WTC11 (cell line): ENCODE results near the gene TCEANC2. TPM values are rescaled to one million over a fixed set of nuclear protein-coding genes. Genes with fewer than 3 reads are reported as not detected.
"Not testable (repeated sequence)": the region's sequence is repeated elsewhere in the genome, so short reads cannot be mapped to it uniquely, and the experiment has no call there.

Experiments
- ATAC-seq: fragments of 200-7000 bp; cut with Tn5 transposase; 2 replicates; pipeline ENCODE4 v1.10.0; 2021; ENCODE audit warnings: mild to moderate bottlenecking, moderate library complexity
- CTCF ChIA-PET: fragments of 300-600 bp; sonication (Branson Sonifier 250); formaldehyde crosslinking; loops from one replicate; lab custom pipeline; 2021; ENCODE audit warnings: antibody characterized with exemption; lab: Charles Lee
- POLR2A ChIA-PET: fragments of 350-600 bp; sonication (Branson Sonifier 250); formaldehyde crosslinking; loops from one replicate; lab custom pipeline; 2021; ENCODE audit warnings: antibody characterized with exemption; lab: Charles Lee
- DNase-seq: peaks from one replicate; pipeline ENCODE4 v3.0.0; 2021; ENCODE audit warnings: low spot score
- H3K27ac Mint-ChIP-seq: 2 replicates; pipeline ENCODE4 v1.8.0; 2021; ENCODE audit warnings: mixed read lengths
- H3K27me3 Mint-ChIP-seq: 2 replicates; pipeline ENCODE4 v1.8.0; 2021; ENCODE audit warnings: low read depth, mild to moderate bottlenecking, moderate library complexity, mixed read lengths
- H3K36me3 Mint-ChIP-seq: 2 replicates; pipeline ENCODE4 v1.8.0; 2021; ENCODE audit warnings: mixed read lengths
- H3K4me1 Mint-ChIP-seq: 2 replicates; pipeline ENCODE4 v1.8.0; 2022; ENCODE audit warnings: mixed read lengths
- H3K4me3 Mint-ChIP-seq: 2 replicates; pipeline ENCODE4 v1.8.0; 2021; ENCODE audit warnings: mild to moderate bottlenecking, moderate library complexity, mixed read lengths
- H3K9me3 Mint-ChIP-seq: 2 replicates; pipeline ENCODE4 v1.8.0; 2021; ENCODE audit warnings: mixed read lengths
- EMX1 ChIP-seq: fragments of 250-450 bp; sonication (Bioruptor Pico); IDR thresholded peaks from 2 replicates; pipeline ENCODE4 v1.8.0; 2021; ENCODE audit warnings: mild to moderate bottlenecking
- FOXJ3 ChIP-seq: sonication (generic); formaldehyde crosslinking; IDR thresholded peaks from 2 replicates; pipeline ENCODE4 v1.9.0; 2021; ENCODE audit warnings: missing genetic modification reagents, mild to moderate bottlenecking, borderline replicate concordance
- FOXK1 ChIP-seq: sonication (generic); formaldehyde crosslinking; IDR thresholded peaks from 2 replicates; pipeline ENCODE4 v1.8.0; 2022; ENCODE audit warnings: mild to moderate bottlenecking, moderate library complexity, missing genetic modification reagents
- FOXP1 ChIP-seq: sonication (generic); formaldehyde crosslinking; IDR thresholded peaks from 2 replicates; pipeline ENCODE4 v1.8.0; 2022; ENCODE audit warnings: missing genetic modification reagents, mild to moderate bottlenecking, moderate library complexity, borderline replicate concordance
- IRF2 ChIP-seq: sonication (generic); formaldehyde crosslinking; IDR thresholded peaks from 2 replicates; pipeline ENCODE4 v1.8.0; 2022; ENCODE audit warnings: low read depth, missing genetic modification reagents, borderline replicate concordance
- JUN ChIP-seq: sonication (generic); formaldehyde crosslinking; IDR thresholded peaks from 2 replicates; pipeline ENCODE4 v1.8.0; 2023; ENCODE audit warnings: mild to moderate bottlenecking, missing genetic modification reagents
- MXD4 ChIP-seq: fragments of 250-450 bp; sonication (Bioruptor Pico); IDR thresholded peaks from 2 replicates; pipeline ENCODE4 v1.8.0; 2021; ENCODE audit warnings: mild to moderate bottlenecking, moderate library complexity, borderline replicate concordance
- NR1H2 ChIP-seq: sonication (generic); formaldehyde crosslinking; IDR thresholded peaks from 2 replicates; pipeline ENCODE4 v1.9.0; 2021; ENCODE audit warnings: mild to moderate bottlenecking, moderate library complexity, missing genetic modification reagents
- PRRX2 ChIP-seq: fragments of 250-450 bp; sonication (Bioruptor Pico); IDR thresholded peaks from 2 replicates; pipeline ENCODE4 v1.8.0; 2021; ENCODE audit warnings: mild to moderate bottlenecking
- SP1 ChIP-seq: sonication (generic); formaldehyde crosslinking; conservative IDR thresholded peaks from 2 replicates; pipeline ENCODE4 v1.8.1; 2022; ENCODE audit warnings: missing genetic modification reagents
- TCF7 ChIP-seq: sonication (generic); formaldehyde crosslinking; IDR thresholded peaks from 2 replicates; pipeline ENCODE4 v1.8.0; 2022; ENCODE audit warnings: mild to moderate bottlenecking, low read depth, missing genetic modification reagents, moderate library complexity
- TEAD1 ChIP-seq: sonication (generic); formaldehyde crosslinking; IDR thresholded peaks from 2 replicates; pipeline ENCODE4 v1.8.0; 2022; ENCODE audit warnings: mild to moderate bottlenecking, missing genetic modification reagents
- ZNF219 ChIP-seq: sonication (generic); formaldehyde crosslinking; IDR thresholded peaks from 2 replicates; pipeline ENCODE4 v1.8.0; 2023; ENCODE audit warnings: missing genetic modification reagents, mild to moderate bottlenecking, borderline replicate concordance
- ZNF416 ChIP-seq: fragments of 250-450 bp; sonication (Bioruptor Pico); IDR thresholded peaks from 2 replicates; pipeline ENCODE4 v1.9.0; 2021; ENCODE audit warnings: mild to moderate bottlenecking, inconsistent platforms
- total RNA-seq: library from RNA; stranded (reverse); gene quantifications from 3 replicates; pipeline ENCODE4 v1.2.3, GENCODE V29; 2021
- TF ChIP-seq, protein P1 (sequence below): fragments of 250-450 bp; sonication (Bioruptor Pico); conservative IDR thresholded peaks from 2 replicates; pipeline ENCODE4 v1.9.0; 2021; ENCODE audit warnings: mild to moderate bottlenecking
- TF ChIP-seq, protein P2 (sequence below): sonication (generic); formaldehyde crosslinking; IDR thresholded peaks from 2 replicates; pipeline ENCODE4 v1.8.1; 2022; ENCODE audit warnings: mild to moderate bottlenecking, missing genetic modification reagents, moderate library complexity, borderline replicate concordance
- TF ChIP-seq, protein P3 (sequence below): sonication (generic); formaldehyde crosslinking; IDR thresholded peaks from 2 replicates; pipeline ENCODE4 v1.8.0; 2022; ENCODE audit warnings: mild to moderate bottlenecking, missing genetic modification reagents
- TF ChIP-seq, protein P4 (sequence below): sonication (generic); formaldehyde crosslinking; IDR thresholded peaks from 2 replicates; pipeline ENCODE4 v1.8.1; 2023; ENCODE audit warnings: mild to moderate bottlenecking, missing genetic modification reagents, moderate library complexity
- TF ChIP-seq, protein P5 (sequence below): sonication (generic); formaldehyde crosslinking; IDR thresholded peaks from 2 replicates; pipeline ENCODE4 v1.8.1; 2023; ENCODE audit warnings: mild to moderate bottlenecking, missing genetic modification reagents, moderate library complexity
- TF ChIP-seq, protein P6 (sequence below): sonication (generic); formaldehyde crosslinking; IDR thresholded peaks from 2 replicates; pipeline ENCODE4 v1.8.0; 2023; ENCODE audit warnings: missing genetic modification reagents, mild to moderate bottlenecking, borderline replicate concordance

Gene TCEANC2
- total RNA-seq, 1 experiment from 2014 or later = 6.3 TPM

DNA sequence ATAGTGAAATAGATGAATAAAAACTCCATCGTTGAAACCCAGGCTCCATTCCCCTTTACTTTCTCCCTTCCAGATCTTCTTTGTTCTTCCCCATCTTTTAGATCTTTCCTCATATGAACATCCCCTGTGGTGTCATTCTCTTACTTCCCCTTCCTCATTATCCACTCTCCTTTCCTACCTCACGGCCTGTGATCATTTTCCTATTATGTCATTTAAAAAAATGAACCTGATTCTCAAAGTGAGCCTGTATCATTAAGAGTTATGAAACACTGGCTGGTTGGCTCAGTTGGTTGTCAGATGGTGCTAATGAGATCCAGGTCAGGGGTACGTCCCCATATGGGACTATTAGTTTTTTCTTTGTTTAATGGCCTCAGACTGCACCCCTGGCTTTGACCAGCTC is 38.3 kb downstream of the TCEANC2 start:
- peaks cover 13% of the 10 kb centered on the region for H3K4me1 Mint-ChIP-seq
- no peak overlapping the region for H3K4me3 Mint-ChIP-seq
- H3K36me3 Mint-ChIP-seq = no peaks in the 10 kb centered on the region
- no peak for DNase-seq
- ChIA-PET POLR2A (no interaction called here), CTCF (interaction anchor here (1.1 kb wide), 1 partner anchor 132 kb away, joined by 3 read pairs; no protein-coding TSS in a partner anchor)
- no peak overlapping the region for H3K27ac Mint-ChIP-seq
- no peak for ATAC-seq
- no peaks in the 10 kb centered on the region for H3K9me3 Mint-ChIP-seq
- no peaks in the 10 kb centered on the region for H3K27me3 Mint-ChIP-seq
- TF ChIP-seq TCF7 (CRISPR knock-in tag) = no peak
- TF ChIP-seq, protein P1, sequence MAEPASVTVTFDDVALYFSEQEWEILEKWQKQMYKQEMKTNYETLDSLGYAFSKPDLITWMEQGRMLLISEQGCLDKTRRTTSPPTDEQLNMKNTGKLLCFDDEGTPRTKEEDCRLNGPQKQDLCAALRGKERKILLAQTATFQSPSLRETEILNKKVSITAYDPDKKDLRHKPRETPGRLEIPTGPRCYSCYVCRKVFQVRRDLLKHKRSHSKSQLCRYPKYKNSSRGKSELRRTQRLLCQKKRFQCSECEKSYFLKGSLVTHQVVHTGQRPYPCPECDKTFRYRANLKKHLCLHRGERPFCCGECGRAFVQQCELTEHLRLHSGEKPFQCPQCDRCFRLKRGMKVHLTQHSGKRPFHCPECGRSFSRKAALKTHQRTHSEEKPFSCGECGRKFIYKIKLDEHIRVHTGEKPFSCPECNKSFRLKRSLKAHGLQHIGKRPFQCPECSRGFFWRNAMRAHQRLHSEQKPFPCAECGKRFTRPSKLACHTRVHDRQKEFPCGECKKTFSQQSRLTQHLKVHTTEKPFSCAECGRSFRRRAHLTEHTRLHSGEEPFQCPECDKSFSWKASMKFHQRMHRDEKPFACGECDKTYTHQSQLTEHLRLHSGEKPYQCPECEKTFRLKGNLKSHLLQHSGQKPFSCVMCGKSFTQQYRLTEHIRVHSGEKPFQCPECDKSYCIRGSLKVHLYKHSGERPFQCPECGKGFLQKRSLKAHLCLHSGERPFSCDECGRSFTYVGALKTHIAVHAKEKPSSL (CRISPR knock-in tag) = no peak
- no peak for TF ChIP-seq EMX1 (CRISPR knock-in tag)
- no peak for TF ChIP-seq SP1 (CRISPR knock-in tag)
- TF ChIP-seq FOXJ3 (CRISPR knock-in tag) = no peak
- no peak for TF ChIP-seq FOXK1 (CRISPR knock-in tag)
- no peak for TF ChIP-seq NR1H2 (CRISPR knock-in tag)
- no peak for TF ChIP-seq PRRX2 (CRISPR knock-in tag)
- no peak for TF ChIP-seq IRF2 (CRISPR knock-in tag)

DNA sequence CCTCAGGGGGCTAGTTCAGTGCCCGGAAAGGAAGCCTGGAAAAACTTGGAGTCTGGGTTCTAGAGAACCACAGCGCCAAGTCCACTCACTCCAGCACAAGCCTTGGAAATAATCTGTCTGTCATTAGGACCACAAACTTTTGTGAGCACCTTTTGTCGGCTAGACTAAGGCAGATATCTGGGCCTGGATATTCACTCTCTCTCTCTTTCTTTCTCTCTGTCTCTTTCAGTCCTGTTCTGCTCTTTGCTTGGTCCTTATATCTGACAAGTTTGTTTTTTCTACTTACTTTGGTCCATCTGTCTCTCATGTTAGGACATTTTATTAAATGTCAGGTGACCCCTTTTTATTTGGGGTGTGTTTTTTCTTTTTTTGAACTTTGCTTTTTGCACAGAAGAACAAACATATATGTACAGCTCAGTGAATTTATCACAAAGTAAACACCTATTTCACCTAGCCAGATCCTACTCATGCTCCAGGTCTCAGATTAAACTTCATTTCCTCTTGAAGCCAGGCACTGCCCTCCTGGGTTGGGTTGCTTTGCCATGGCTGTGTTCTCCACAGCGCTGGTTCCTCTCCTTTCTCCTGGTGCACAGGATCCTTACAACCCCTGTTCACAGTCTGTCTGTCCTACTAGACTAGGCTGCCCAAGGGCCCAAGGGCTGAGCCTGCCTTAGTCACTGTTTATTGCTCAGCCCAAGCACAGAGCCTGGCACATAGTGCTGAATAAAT is 40.8 kb downstream of the TCEANC2 start:
- no peaks in the 10 kb centered on the region for H3K27me3 Mint-ChIP-seq
- peaks cover 19% of the 10 kb centered on the region for H3K4me1 Mint-ChIP-seq
- no peak overlapping the region for H3K4me3 Mint-ChIP-seq
- TF ChIP-seq, protein P2, sequence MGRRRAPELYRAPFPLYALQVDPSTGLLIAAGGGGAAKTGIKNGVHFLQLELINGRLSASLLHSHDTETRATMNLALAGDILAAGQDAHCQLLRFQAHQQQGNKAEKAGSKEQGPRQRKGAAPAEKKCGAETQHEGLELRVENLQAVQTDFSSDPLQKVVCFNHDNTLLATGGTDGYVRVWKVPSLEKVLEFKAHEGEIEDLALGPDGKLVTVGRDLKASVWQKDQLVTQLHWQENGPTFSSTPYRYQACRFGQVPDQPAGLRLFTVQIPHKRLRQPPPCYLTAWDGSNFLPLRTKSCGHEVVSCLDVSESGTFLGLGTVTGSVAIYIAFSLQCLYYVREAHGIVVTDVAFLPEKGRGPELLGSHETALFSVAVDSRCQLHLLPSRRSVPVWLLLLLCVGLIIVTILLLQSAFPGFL (CRISPR knock-in tag) = no peak
- TF ChIP-seq, protein P3, sequence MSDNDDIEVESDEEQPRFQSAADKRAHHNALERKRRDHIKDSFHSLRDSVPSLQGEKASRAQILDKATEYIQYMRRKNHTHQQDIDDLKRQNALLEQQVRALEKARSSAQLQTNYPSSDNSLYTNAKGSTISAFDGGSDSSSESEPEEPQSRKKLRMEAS (CRISPR knock-in tag) = no peak
- TF ChIP-seq ZNF416 = no peak
- TF ChIP-seq MXD4 (CRISPR knock-in tag) = no peak
- TF ChIP-seq, protein P4, sequence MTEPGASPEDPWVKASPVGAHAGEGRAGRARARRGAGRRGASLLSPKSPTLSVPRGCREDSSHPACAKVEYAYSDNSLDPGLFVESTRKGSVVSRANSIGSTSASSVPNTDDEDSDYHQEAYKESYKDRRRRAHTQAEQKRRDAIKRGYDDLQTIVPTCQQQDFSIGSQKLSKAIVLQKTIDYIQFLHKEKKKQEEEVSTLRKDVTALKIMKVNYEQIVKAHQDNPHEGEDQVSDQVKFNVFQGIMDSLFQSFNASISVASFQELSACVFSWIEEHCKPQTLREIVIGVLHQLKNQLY (CRISPR knock-in tag) = no peak
- TF ChIP-seq, protein P5, sequence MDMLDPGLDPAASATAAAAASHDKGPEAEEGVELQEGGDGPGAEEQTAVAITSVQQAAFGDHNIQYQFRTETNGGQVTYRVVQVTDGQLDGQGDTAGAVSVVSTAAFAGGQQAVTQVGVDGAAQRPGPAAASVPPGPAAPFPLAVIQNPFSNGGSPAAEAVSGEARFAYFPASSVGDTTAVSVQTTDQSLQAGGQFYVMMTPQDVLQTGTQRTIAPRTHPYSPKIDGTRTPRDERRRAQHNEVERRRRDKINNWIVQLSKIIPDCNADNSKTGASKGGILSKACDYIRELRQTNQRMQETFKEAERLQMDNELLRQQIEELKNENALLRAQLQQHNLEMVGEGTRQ = no peak
- TF ChIP-seq JUN (CRISPR knock-in tag) = no peak
- TF ChIP-seq FOXP1 = no peak
- no peak for TF ChIP-seq TEAD1
- TF ChIP-seq, protein P6, sequence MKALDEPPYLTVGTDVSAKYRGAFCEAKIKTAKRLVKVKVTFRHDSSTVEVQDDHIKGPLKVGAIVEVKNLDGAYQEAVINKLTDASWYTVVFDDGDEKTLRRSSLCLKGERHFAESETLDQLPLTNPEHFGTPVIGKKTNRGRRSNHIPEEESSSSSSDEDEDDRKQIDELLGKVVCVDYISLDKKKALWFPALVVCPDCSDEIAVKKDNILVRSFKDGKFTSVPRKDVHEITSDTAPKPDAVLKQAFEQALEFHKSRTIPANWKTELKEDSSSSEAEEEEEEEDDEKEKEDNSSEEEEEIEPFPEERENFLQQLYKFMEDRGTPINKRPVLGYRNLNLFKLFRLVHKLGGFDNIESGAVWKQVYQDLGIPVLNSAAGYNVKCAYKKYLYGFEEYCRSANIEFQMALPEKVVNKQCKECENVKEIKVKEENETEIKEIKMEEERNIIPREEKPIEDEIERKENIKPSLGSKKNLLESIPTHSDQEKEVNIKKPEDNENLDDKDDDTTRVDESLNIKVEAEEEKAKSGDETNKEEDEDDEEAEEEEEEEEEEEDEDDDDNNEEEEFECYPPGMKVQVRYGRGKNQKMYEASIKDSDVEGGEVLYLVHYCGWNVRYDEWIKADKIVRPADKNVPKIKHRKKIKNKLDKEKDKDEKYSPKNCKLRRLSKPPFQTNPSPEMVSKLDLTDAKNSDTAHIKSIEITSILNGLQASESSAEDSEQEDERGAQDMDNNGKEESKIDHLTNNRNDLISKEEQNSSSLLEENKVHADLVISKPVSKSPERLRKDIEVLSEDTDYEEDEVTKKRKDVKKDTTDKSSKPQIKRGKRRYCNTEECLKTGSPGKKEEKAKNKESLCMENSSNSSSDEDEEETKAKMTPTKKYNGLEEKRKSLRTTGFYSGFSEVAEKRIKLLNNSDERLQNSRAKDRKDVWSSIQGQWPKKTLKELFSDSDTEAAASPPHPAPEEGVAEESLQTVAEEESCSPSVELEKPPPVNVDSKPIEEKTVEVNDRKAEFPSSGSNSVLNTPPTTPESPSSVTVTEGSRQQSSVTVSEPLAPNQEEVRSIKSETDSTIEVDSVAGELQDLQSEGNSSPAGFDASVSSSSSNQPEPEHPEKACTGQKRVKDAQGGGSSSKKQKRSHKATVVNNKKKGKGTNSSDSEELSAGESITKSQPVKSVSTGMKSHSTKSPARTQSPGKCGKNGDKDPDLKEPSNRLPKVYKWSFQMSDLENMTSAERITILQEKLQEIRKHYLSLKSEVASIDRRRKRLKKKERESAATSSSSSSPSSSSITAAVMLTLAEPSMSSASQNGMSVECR (CRISPR knock-in tag) = no peak
- no peak for TF ChIP-seq ZNF219 (CRISPR knock-in tag)
- ChIA-PET CTCF (interaction anchor here (2.3 to 3.4 kb wide), 2 partner anchors 12 to 27 kb away, joined by 7 to 14 read pairs; no protein-coding TSS in a partner anchor), POLR2A (no interaction called here)
- H3K9me3 Mint-ChIP-seq = no peaks in the 10 kb centered on the region
- ATAC-seq = no peak
- H3K27ac Mint-ChIP-seq = no peak overlapping the region
- H3K36me3 Mint-ChIP-seq = no peaks in the 10 kb centered on the region
- no peak for DNase-seq

DNA sequence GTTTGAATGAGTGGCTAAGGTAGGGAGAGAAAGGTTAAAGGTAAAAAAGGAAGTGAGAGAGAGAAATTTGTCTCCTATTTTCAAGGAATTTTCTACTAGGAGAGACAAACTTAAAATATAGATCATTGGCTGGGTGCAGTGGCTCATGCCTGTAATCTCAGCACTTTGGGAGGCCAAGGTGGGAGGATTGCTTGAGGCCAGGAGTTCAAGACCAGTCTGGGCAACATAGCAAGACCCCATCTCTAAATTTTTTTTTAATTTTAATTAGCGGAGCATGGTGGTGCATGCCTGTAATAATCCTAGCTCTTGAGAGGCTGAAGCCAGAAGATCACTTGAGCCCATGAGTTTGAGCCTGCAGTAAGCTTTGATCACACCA is 41.3 kb downstream of the TCEANC2 start:
- CTCF ChIA-PET = interaction anchor here (2.3 to 3.4 kb wide), 2 partner anchors 13 to 27 kb away, joined by 7 to 14 read pairs; no protein-coding TSS in a partner anchor
- H3K36me3 Mint-ChIP-seq, ATAC-seq, H3K9me3 Mint-ChIP-seq, POLR2A ChIA-PET, DNase-seq, H3K27ac Mint-ChIP-seq, H3K4me3 Mint-ChIP-seq, H3K27me3 Mint-ChIP-seq: not testable (repeated sequence)
- peaks cover 19% of the 10 kb centered on the region for H3K4me1 Mint-ChIP-seq
